Fibroblast of pulmonary artery (primary cell): Measurements from ENCODE around the gene VWF.
"Not testable (repeated sequence)": the region's sequence is repeated elsewhere in the genome, so short reads cannot be mapped to it uniquely, and the experiment has no call there.

Experiments
- DNase-seq: peaks from one replicate; pipeline ENCODE4 v3.0.0-alpha.2; 2010; ENCODE audit warnings: low read depth
- H3K4me3 ChIP-seq: replicated peaks from 2 replicates; pipeline ENCODE4 v1.5.1; 2011; ENCODE audit warnings: low read depth, mild to moderate bottlenecking, control low read depth, low read length, moderate library complexity
- TF ChIP-seq, protein P1 (sequence below): IDR thresholded peaks from 2 replicates; pipeline ENCODE4 v1.5.1; 2011; ENCODE audit warnings: mild to moderate bottlenecking, control low read depth, low read length, inconsistent platforms; ENCODE audit errors: missing control alignments

VWF gene

DNA sequence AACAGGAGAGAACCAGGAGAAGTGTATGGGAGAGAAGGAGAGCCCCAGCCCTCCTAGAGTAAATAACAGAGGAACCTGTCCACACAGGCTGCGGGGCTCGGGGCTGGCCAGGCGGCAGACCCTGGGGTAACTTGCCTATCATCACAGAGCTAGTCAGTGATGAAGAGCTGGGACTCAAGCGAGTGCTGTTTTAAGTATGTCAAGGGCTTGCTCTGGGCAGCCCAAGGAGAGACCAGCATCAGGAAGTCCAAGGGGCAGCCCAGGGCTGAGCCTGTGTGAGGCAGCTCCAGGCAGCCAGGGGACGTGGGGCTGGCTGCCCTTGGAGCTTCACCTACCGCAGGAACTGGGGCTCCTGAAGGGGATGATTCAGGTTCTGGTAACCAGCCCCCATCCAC is 10.0 kb downstream of the VWF start:
- no peak for DNase-seq
- TF ChIP-seq, protein P1, sequence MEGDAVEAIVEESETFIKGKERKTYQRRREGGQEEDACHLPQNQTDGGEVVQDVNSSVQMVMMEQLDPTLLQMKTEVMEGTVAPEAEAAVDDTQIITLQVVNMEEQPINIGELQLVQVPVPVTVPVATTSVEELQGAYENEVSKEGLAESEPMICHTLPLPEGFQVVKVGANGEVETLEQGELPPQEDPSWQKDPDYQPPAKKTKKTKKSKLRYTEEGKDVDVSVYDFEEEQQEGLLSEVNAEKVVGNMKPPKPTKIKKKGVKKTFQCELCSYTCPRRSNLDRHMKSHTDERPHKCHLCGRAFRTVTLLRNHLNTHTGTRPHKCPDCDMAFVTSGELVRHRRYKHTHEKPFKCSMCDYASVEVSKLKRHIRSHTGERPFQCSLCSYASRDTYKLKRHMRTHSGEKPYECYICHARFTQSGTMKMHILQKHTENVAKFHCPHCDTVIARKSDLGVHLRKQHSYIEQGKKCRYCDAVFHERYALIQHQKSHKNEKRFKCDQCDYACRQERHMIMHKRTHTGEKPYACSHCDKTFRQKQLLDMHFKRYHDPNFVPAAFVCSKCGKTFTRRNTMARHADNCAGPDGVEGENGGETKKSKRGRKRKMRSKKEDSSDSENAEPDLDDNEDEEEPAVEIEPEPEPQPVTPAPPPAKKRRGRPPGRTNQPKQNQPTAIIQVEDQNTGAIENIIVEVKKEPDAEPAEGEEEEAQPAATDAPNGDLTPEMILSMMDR: no peak
- H3K4me3 ChIP-seq: no peak overlapping the region

DNA sequence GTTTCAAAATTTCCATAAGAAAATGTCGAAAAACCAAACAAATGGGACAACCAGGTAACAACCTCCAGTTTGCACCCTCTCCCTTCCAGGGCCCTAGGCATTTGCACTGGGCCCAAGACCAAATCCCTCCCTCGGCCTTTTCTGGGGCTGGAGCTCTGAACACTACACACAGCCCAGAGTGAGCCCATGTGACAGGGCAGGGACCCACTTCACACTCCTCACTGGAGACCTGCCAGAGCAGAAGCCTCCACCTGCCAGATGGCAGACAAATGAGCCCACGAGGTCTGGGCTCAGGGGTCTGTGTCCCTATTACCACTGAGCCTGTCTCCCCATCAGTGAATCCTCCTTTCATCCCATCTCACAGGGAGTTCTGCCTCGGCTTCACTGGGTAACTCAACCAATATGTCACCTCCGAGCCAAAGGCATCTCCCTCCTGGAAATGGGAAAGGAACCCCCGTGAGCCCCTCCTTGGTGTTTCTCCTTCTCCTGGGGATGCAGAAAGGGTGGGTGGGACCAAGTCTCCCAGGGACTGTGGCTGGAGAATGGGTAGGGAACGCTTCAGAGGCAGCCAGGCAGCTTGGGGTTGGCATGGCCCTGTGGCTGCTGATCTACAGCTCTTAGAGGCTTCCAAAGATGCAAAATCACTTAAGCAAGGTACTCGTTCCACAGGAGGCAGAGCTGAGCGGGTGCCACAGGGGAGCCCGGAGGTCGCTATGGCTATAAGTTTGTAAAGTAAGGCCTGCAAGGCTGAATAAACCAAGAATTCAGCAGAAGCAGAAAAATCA is 10.6 kb downstream of the VWF start:
- no peak overlapping the region for H3K4me3 ChIP-seq
- TF ChIP-seq, protein P1: no peak
- no peak for DNase-seq

DNA sequence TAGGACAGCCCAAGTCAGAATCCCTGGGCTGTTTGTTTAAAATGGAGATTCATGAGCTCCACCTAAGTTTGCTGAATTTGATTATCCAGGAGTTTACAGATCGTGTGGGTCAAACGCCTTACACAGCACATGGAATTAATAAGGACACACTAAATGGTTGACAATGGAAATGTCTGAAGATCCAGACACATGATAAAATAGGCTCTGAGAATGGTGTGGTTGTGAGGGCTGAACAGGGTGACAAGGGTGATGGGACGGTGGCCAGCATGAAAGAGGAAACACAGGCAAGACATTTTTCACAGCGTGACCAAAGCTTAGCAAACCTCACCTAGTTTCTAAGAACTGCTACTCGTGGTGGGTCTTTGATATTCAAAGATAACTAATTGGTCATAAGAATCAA is 12.5 kb downstream of the VWF start:
- H3K4me3 ChIP-seq: no peak overlapping the region
- no peak for DNase-seq
- TF ChIP-seq, protein P1: no peak

DNA sequence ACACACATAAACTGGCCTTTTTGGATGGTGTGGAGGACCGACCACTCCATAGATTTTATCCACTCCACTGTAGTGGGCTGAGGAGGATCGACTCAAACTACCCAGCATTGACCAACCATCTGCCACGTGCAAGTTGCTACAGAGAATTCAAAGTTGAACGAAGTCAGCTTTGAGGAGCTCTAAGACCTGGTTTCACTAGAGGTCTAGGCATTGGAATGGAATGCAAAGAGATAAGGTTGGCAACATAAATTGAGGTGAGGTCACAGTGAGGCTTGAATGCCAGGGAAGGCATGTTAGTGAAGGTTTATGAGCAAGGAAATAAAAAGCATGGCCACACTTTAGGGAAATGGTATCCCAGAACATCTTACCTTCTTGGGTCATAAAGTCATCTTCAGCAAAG is 14.5 kb downstream of the VWF start:
- peak; percentile 42 for DNase-seq
- TF ChIP-seq, protein P1: no peak

DNA sequence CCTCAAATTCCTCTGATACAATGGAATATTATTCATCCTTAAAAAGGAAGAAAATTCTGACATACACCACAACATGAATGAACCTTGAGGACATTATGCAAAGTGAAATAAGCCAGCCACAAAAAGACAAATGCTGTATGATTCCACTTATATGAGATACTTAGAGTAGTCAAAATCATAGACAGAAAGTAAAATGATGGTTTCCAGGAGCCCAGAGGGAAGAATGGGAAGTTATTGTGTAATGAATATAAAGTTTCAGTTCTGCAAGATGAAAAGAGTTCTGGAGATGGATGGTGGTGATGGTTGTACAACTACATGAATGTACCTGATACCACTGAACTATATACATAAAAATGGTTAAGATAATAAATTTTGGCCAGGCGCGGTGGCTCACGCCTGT is 18.3 kb downstream of the VWF start:
- TF ChIP-seq, protein P1: no peak
- DNase-seq: no peak
- H3K4me3 ChIP-seq: no peak overlapping the region

More for the DNA sequence above, 14.5 kb downstream of the VWF start:
- H3K4me3 ChIP-seq: no peak overlapping the region

DNA sequence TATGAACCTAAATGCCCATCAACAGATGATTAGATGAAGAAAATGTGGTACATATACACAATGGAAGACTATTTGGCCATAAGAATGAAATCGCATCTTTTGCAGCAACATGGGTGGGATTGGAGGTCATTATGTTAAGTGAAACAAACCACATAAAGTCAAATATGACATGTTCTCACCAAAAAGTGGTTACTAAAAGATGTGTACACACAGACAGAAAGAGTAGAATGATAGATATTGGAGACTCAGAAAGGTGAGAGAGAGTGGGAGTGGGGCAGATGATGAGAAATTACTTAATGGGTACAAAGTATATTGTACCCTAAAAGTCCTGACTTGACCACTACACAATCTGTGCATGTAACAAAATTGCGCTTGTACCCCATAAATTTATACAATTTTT is 19.6 kb downstream of the VWF start:
- H3K4me3 ChIP-seq: no peak overlapping the region
- no peak for DNase-seq
- TF ChIP-seq, protein P1: no peak

DNA sequence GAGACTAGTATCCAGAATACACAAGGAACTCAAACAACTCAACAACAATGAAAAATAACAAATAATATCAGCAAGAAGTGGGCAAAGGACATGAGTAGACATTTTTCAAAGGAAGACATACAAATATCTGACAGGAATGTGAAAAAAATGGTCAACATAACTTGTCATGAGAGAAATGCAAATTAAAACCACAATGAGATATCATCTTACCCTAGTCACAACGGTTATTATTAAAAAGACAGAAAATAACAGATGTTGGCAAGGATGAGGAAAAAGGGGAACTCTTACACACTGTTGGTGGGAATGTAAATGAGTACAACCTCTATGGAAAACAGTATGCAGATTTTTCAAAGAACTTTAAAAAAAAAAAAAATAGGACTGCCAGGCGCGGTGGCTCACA is 20.4 kb downstream of the VWF start:
- no peak overlapping the region for H3K4me3 ChIP-seq
- TF ChIP-seq, protein P1: no peak
- no peak for DNase-seq

DNA sequence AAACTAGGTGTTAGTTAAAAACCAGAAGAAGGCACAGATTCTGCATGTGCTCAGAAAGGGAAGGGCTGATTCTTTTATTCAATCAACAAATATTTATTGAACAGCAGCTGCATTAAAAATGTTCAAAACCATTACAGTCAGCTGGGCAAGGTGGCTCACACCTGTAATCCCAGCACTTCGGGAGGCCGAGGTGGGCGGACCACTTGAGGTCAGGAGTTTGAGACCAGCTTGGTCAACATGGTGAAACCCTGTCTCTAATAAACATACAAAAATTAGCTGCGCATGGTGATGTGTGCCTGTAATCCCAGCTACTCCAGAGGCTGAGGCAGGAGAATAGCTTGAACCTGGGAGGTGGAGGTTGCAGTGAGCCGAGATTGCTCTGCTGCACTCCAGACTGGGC is 22.4 kb downstream of the VWF start:
- DNase-seq, H3K4me3 ChIP-seq: not testable (repeated sequence)
